NK-92 treated with Interleukin-12 subunit alpha and Interleukin-12 subunit beta, amount 100 ng/mL, for 24 hours (cell line): ENCODE data around the gene ZNF644.
"Not testable (repeated sequence)": the region's sequence is repeated elsewhere in the genome, so short reads cannot be mapped to it uniquely, and the experiment has no call there.

Source experiments
- DNase-seq: peaks from one replicate; lab custom pipeline; 2025; lab: John Stamatoyannopoulos, UW

ZNF644 gene

DNA sequence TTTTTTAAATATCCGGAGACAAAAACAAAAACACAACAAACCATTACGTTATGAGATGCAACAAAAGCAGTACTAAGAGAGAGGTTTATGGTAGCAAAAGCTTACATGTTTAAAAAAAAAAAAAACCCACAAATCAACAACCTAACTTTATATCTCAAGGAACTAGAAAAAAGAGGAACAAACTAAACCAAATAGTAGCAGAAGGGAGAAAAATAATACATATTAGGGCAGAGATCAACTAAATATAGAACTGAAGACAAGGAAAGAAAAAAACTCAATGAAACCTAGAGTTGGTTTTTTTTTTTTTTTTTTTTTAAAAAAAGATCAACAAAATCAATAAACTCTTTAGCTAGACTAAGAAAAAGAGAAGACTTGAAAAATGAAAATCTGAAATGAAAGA, 34.9 kb downstream of the ZNF644 start:
- DNase-seq: no peak

DNA sequence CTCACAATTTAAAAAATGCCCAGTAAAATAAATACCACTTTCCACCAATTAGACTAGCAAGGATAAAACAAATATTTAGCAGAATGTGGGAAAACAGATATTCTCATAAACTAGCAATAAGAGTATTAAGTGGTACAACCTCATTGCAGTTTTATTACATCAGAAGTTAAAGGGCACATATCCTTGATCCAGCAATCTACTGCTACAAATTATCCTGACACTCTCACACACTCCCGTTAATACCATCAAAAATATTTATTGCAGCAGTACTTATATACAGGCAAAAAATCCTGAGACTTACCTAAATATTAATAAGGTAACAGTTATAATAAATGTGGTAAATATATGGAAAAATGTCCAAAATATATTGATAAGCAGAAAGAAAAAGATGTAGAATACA, 44.3 kb downstream of the ZNF644 start:
- no peak for DNase-seq

- no peak for DNase-seq
Measured at GRCh38 chr1:90973897-90974798, 47.7 kb downstream of the ZNF644 start.

DNA sequence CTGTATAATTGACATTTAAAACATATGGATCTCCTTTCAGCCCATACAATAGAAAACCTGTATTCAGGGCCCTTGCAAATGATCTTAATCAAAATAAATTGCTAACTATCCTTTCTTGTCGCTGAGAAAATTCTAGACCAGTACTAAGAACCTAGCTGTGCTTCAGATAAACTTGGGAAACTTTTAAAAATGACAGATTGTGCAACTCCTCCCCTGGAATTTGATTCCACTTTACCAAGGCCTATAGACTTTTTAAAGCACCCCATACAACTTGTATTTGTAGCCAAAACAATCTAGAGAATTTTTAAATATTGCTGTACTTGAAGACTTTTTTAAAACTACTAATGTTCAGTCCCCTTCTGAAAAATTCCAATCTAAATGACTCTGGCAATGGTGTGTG, 51.6 kb downstream of the ZNF644 start:
- DNase-seq: no peak

DNA sequence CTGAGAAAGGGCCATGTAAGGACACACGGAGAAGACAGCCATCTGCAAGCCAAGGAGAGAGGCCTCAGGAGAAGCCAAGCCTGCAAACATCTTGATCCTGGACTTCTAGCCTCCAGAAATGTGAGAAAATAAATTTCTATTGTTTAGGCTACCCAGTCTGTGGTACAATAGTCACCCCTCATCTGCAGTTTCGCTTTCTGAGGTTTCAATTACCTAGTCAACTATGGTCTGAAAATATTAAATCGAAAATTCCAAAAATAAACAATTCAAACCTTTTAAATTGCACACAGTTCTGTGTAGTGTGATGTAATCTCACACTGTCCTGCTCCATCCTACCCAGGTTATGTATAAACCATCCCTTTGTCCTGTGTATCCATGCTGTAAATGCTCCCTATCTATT, 52.6 kb downstream of the ZNF644 start:
- no peak for DNase-seq

GRCh38 chr1:90964444-90965035, 57.3 kb downstream of the ZNF644 start:
- DNase-seq: no peak

DNA sequence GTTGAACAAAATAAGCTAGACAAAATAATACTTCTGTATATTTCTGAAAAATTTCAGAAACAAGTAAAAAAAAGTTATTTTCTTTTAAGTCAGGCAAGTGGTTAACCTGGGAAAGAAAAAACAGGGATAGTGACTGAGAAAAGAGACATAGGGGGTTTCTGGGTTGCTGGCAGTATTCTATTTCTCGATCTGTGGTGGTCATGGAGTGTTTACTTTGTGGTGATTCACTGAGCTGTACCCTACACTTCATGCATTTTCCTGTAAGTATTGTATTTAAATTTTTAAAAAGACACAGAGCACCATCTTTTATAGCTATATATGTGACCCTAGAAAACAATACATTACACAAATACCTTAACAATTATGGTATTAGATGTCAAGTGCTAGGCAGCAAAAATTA, 58.2 kb downstream of the ZNF644 start:
- no peak for DNase-seq

DNA sequence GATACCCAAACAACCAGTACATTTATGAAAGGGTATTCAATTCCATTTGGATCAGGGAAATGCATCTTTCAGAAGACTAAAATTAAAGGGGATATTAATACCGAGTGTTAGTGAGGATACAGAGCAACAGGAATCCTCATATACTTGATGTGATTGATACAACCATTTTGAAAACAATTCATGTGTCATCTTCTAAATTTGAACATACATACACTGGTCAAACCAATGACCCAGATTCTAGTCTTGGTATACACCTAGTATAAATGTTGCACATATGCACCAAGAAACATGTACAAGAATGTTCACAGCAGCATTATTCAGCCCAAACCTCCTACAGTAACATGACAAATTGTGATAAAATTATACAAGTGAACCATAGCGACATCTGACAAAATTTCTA, 58.6 kb downstream of the ZNF644 start:
- no peak for DNase-seq

- no peak for DNase-seq
Measured at GRCh38 chr1:90959352-90960206, 62.3 kb downstream of the ZNF644 start.

DNA sequence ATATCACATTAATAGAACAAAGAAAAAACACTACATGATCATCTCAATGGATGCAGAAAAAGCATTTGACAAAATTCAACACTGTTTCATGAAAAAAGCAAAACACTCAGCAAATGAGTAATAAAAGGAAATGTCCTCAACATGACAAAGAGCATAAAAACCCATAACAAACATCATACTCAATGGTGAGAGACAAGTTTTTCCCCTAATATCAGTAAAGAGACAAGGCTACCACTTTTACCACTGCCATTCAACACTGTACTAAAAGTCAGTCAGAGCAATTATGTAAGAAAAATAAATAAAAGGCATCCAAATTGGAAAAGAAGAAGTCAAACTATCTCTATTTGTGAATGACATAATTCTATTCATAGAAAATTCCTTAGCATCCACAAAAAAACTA, 64.3 kb downstream of the ZNF644 start:
- DNase-seq: no peak

GRCh38 chr1:90955769-90956168, 66.1 kb downstream of the ZNF644 start:
- DNase-seq: no peak

DNA sequence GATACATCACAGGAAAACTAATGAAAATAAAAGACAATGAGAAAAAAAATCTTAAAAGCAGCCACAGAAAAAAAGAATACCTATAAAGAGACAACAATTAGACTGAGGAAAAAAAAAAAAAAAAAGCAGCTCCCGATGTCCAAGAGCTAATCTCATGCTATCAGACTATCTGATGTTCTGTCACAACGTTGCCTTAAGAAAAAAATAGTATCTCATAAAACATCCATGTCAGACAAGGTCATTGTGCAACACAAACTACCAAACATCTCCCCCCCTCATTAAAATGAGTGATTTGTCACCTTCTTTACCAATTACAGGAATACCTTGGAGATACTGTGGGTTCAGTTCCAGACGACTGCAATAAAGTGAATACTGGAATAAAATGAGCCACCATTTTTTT, 68.9 kb downstream of the ZNF644 start:
- no peak for DNase-seq

DNA sequence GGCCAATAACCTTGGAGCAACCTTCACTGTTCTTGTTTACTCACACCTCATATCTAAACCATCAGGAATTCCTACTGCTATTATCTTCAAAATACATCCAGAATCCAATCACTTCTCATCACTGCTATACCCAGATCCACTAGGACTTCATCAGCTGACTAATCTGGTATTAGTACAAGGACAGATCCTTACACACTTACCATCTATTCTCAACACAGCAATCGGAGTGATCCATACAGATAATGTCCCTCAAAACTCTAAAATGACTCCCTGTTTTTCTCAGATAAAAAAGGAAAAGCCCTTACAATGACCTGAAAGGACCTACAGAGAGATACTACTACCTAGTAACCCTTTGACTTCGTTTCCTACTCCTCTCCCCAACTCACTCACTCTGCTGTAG, 70.8 kb downstream of the ZNF644 start:
- DNase-seq: no peak

- no peak for DNase-seq
Measured at GRCh38 chr1:90948301-90948700, 73.5 kb downstream of the ZNF644 start.

DNA sequence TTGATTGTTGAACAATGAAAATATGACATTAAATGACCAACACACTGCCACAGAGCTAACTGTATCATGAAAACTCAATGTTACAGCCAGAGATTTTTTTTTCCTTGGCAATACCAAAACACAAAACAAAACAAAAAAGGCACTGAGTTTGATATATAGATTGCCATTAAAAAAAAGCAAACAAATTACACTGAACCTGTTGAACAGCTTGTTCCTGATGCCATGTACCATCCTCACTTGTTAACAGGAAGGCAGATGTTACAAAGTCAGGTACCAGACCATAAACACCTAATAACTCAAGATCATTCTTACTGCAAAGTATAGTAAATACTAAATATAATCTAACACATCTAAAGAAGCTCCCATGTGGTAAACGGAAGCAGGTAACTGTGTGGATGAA, 75.2 kb downstream of the ZNF644 start:
- no peak for DNase-seq

- no peak for DNase-seq
Measured at GRCh38 chr1:90945287-90945686, 76.5 kb downstream of the ZNF644 start.

DNA sequence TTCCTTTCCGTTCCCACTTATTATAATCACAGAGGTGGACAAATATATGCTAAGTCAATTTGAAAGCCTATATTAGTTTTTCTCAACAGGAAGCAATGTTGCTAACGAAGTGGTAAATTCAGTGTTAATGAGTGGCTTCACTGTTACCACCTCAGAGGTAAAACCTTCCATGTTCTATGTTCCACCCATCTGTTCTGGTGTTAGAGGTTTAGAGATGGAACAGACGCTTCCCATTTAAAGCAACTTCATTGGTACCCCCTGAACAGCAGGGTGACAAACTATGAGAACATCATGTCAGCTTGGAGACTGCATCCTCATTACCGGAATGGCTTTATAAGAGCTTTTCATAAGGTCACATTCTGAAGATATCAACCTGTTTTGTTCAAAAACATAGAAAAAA, 77.9 kb downstream of the ZNF644 start:
- no peak for DNase-seq

- no peak for DNase-seq
Measured at GRCh38 chr1:90940746-90941145, 81.1 kb downstream of the ZNF644 start.

- no peak for DNase-seq
Measured at GRCh38 chr1:90936731-90937130, 85.1 kb downstream of the ZNF644 start.

GRCh38 chr1:90936061-90936460, 85.8 kb downstream of the ZNF644 start:
- no peak for DNase-seq

DNA sequence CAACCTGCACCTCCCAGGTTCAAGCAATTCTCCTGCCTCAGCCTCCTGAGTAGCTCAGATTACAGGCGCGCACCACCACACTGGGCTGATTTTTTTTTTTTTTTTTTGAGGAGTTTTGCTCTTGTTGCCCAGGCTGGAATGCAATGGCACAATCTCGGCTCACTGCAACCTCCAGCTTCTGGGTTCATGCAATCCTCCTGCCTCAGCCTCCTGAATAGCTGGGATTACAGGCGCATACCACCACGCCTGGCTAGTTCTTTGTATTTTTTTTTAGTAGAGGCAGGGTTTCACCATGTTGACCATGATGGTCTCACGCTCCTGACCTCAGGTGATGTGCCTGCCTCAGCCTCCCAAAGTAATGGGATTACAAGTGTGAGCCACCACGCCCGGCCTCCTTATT, 93.6 kb downstream of the ZNF644 start:
- not testable (repeated sequence) for DNase-seq

- DNase-seq: not testable (repeated sequence)
Measured at GRCh38 chr1:90927674-90928073, 94.2 kb downstream of the ZNF644 start.

DNA sequence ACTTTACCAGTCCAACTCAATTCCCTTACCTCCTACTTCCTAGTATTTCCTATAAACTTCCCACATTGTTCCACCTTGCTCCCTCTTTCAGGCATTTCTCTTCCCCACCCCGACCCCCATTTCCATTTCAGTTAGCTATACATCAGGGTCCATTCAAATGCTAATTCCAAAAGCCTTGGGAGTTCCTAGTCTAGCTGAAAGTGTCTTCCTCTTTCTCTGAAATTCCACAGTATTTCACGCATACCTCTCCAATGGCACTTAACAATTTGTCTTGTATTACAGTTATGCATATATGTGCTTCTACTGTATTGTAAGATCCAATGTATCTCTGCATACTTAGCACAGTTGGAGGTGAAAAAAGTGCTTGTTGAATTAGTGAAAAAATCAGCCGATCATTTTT, 94.9 kb downstream of the ZNF644 start:
- DNase-seq: no peak
